ENCODE measurements around the gene COQ2.

DNA sequence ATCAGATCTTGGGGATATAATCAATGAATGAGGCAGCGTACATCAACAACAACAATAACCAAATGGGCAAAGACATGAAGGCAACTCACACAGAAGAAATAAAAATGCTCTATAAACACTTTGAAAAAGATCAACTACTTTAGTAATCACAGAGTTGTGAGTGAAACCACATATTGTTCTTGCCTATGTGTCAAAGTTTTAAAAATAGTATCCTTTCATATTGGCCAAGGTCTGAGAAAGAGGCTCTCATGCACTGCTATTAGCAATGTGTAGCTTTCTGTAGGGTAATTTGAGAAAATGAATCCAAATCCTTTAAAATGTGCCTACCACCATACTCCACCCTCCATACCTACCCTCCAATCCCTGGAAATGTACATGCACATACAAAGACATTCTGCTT, 25.0 kb downstream of the COQ2 start:
- TF ChIP-seq, protein P1, sequence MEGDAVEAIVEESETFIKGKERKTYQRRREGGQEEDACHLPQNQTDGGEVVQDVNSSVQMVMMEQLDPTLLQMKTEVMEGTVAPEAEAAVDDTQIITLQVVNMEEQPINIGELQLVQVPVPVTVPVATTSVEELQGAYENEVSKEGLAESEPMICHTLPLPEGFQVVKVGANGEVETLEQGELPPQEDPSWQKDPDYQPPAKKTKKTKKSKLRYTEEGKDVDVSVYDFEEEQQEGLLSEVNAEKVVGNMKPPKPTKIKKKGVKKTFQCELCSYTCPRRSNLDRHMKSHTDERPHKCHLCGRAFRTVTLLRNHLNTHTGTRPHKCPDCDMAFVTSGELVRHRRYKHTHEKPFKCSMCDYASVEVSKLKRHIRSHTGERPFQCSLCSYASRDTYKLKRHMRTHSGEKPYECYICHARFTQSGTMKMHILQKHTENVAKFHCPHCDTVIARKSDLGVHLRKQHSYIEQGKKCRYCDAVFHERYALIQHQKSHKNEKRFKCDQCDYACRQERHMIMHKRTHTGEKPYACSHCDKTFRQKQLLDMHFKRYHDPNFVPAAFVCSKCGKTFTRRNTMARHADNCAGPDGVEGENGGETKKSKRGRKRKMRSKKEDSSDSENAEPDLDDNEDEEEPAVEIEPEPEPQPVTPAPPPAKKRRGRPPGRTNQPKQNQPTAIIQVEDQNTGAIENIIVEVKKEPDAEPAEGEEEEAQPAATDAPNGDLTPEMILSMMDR (IDR thresholded peaks at IDR 0.05; ENCODE audit: low read depth, low read length, poor library complexity, severe bottlenecking): no peak
- no peak for TF ChIP-seq EZH2phosphoT487 (IDR thresholded peaks at IDR 0.05; ENCODE audit: borderline replicate concordance, low read length)
